GM18870 (cell line): Measurements from ENCODE around the gene WWP2.
"Not testable (repeated sequence)": the region's sequence is repeated elsewhere in the genome, so short reads cannot be mapped to it uniquely, and the experiment has no call there.

Experiments
- ATAC-seq: cut with Tn5 transposase; IDR thresholded peaks from one replicate; pipeline ENCODE4 v1.9.1; 2021; ENCODE audit warnings: moderate library complexity; ENCODE audit not compliant: unreplicated experiment

WWP2 gene

DNA sequence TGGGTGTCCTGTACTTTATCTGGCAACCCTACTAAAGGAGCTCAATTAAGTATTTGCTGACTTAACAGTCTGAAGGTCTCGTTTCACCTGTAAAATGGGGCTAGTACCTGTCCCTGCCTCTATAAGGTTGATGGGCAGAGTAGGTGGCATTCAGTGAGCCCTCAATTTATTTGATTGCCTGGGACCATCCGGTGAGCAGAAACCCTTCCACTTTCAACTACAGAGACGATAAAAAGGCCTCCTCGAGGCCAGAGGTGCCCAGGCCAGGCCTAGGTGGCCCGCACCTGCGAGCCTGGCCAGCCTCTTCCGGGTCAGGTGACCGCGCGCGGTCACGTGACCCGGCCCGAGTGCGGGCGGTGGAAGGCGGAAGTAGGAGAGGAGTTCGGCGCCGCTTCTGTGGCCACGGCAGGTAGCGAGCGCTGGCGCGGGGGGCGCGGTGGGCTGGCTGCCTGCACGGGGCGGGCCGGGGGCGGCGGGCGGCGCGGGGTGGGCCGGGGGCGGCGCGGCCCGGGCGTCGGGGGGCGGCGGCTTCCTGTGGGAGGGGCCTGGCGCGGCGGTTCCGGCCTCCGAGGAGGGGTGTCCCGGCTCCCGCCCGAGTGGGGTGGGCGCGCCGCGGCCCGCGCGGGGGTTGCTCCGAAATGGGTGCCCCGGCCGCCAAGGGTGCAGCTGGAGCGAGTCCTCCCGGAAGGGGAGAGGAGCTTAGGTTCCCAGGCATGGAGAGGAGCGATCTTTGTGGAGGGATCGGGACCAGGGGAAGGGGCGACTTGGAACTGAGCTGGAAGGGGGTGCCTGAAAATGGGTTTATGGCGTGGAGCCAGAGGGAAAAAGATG is at the start of gene WWP2:
Gene WWP2, plus strand, starts transcription at position 350 of the 831 bp plus-strand sequence. CDS start 24,679 bp downstream, outside the sequence.
- ATAC-seq = no peak

DNA sequence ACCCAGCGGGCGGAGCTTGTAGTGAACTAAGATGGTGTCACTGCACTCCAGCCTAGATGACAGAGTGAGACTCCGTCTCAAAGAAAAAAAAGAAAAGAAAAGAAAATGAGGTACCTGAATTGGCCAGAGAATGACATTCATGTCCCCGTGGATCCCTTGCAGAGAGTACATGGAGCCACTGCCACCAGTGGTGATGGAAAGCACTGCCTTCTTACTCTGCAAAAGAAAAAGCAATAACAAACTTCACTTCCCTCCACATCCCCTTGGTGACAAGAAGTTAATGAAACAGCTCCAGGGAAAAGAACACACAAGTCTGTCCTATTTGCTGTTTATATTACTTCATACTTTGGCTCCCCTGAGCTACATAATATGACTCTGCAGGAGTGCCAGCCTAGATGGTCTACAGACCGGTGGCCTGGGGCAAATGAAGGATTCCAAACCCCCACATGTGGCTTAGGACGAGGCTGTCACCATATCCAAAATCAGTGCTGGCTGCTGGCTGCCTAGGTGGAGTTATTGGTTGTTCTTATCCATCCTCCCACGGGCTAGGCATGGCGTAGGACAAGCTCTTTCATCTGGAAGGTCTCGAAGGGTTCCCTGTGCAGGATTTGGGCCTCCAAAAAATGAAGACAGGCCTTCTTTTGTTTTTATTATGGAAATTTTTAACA is 49.1 kb upstream of the WWP2 start:
- no peak for ATAC-seq

DNA sequence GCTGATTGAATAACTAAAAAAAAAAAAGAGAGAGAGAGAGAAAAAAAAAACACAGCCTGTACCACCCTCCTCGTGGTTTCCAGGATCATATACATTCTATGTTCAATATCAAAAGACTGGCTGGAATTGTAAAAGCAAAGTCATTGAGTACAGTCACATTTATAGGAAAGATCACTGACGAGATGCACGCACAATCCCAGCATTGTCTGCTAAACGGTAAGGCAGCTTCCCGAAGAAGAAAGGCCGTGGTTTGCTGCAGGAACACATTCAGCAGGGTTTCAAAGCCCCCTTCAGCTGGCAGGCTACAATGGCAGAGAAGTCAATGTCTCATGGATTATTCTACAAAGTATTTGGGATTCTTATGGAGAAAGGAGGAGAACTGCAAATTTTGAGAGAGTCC is 45.1 kb upstream of the WWP2 start:
- ATAC-seq = no peak

DNA sequence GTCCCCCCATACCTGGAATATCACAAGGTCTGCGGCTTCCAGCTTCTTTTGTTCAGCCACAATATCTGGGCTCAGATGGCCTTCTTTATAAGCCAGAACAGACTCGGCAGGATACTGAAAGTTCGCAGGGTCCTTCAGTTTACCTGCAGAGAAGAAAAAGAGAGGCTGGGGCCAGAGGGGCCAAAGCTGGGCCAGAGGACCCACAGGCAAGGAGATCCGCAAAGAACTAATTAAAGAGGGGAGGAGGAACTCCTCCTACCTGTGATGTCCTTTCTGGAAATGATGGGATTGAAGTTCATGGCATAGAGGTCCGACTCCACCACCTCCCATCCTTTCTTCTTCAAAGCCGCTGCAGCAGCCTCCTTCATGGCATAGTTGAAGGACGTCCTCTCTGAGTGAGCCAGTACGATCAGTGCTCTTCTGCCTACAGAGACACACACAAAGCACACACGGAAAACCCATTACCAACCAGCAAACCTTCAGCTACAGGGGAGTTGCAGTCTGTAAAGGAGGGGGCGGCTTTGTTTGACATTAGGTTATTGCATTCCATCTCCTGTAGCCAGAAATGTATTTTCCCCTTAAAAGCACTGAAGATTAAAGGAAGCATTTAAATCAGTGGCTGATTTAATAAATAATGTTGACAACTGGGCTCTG is 43.9 kb upstream of the WWP2 start:
- no peak for ATAC-seq

DNA sequence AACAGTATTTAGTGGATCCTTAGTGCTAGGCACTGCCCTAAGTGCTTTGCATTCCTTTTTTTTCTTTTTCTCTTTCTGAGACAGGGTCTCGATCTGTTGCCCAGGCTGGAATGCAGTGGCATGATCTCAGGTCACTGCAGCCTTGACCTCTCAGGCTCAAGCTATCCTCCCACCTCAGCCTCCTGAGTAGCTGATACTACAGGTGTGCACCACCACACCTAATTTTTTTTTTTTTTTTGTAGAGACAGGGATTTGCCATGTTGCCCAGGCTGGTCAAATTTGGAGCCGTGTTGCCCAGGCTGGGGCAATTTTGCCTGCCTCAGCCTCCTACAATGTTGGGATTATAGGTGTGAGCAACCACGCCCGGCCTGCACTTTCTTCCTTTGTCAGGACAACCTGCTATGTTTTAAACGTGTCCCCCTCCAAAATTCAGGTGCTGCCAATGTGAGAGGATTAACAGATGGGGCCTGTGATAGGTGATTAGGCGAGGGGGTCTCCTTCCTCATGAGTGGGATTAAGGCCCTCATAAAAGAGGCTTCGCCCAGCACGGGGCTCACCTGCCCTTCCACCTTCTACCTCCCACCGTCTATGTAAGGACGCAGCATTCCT is 41.2 kb upstream of the WWP2 start:
- ATAC-seq = no peak

DNA sequence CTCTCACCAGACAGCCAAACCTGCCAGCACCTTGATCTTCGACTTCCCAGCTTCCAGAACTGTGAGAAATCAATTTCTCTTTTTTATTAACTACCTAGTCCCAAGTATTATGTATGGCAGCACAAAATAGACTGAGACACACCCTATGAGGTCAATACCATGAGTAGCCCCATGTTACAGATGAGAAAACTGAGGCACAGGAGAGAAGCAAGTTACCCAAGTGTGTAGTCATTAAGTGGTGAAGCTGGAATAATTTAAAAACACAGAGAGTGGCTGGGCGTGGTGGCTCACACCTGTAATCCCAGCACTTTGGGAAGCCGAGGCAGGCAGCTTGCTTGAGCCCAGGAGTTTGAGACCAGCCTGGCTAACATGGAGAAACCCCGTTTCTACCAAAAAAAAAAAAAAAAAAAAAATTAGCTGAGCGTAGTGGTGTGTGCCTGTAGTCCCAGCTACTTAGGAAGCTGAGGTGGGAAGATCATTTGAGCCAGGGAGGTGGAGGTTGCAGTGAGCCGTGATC is 40.6 kb upstream of the WWP2 start:
- no peak for ATAC-seq

DNA sequence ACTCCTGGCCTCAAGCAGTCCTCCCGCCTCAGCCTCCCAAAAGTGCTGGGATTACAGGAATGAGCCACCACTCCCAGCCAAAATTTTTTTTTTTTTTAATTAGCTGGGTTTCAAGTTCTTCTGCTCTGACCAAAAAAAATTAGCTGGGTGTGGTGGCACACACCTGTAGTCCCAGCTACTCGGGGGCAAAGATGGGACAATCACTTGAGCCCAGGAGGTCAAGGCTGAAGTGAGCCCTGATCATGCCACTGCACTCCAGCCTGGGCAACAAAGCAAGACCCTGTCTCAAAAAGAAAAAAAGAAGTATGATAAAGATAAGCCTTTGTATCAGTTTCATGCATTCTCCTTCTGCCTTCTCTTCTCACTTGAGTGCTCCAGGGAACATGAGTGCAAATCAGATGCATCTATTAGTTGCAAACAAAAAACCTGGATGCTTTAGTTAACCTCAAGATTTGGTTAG is 37.7 kb upstream of the WWP2 start:
- ATAC-seq = no peak

DNA sequence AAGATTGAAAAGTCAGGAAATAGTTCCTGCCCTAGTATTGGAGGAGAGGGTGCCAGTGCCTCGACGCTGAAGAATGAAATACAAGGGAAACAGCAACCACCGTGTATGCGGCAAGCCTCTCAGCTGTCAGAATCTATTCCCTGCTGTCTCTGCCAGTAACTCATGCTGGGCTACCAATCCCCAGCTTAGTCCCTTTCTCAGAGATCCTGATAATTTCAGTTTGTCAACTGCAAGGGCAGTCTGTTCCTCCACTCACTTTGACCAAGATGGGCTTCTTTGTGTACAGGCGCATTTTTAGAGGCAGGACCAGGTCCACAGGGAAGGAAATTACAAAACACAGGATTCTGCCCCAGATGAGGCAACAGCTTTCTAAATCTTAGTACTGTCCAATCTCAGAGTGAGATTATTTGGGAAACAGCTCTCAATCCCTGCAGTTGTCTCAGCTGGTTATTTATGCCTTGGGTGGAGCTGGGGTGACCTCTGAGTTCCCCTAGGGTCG is 37.1 kb upstream of the WWP2 start:
- ATAC-seq = no peak

DNA sequence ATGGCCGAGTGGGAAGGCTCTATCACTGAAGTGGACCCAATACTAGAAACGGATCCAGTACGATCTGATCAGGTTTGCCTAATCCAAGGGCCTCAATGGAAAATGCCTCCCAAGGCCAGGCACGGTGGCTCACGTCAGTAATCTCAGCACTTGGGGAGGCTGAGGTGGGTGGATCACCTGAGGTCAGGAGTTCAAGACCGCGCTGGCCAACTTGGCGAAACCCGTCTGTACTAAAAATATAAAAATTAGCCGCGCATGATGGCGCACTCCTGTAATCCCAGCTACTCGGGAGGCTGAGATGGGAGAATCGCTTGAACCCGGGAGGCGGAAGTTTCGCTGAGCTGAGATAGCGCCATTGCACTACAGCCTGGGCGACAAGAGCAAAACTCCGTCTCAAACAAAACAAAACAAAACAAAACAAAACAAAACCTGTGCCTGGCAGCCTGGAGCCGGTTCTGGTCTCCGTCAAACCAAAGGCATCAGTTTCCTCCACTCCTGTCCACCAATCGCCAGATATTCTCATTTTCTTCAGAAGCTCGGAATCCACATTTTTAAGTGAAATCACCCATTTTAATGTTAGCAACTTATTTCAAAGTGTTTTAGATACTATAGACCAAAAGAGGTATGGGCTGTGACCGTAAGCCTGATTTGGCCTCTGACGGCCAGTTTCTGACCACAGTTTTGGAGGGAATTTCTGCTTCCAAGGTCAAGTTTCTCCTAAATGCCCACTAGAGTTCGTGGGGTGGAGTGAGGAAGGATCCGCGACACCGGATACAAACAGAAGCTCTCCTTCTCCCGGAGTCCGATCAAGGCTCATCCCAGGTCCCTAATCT is 36.4 kb upstream of the WWP2 start:
- ATAC-seq = no peak

DNA sequence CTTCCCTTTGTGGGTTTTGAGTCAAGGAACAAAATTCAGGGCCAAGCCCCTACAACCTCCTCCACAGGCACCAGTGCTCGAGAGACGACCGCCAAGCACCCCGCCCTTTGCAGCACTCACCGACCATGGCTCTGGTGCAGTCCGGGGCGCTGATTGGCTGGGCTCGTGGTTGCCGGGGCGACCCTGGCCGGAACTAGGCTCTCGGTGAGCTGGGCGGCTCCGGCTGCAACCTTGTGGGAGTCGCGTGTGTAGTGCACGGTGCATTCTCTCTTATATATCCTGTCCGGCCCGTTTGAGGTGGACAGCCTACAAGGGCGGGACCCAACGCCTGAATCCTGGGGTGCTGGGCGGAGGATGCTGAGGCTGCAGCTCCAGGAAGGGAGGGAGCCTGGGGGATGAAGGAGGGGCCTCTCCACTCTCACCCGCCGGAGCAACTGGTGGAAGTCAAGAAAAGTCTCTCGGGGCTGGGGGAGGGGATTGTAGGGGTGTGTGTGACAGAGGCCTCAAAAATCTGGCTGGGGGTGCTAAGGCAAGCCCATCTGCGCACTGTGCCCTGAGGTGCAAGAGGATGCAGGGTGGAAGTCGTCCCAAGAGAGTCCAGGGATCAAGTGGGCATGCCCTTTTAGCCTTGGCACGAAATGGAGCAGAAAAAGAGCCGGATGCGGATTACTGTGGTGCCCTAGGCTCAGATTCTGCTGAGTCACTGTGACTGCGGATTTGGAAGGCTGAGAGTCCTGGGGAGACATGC is 35.6 kb upstream of the WWP2 start, which contains the start of gene NQO1:
Gene NQO1, minus strand, starts transcription at position 248 of the 748 bp plus-strand sequence. Its CDS starts 121 bp downstream, at position 127.
- peak; percentile 87 for ATAC-seq

DNA sequence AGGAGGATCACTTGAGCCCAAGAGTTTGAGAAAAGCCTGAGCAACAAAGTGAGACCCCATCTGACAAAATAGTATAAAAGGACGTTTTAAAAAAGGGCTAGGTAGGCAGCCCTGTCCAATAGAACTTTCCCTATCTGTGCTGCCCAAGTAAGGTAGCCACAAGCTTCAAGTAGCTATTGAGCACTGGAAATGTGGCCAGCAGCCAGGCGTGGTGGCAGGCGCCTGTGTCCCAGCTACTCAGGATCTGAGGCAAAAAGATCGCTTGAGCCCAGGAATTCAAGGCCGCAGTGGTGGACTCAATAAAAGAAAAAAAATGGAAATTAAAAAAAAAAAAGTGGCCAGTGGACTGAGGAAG is 34.2 kb upstream of the WWP2 start:
- ATAC-seq = no peak

DNA sequence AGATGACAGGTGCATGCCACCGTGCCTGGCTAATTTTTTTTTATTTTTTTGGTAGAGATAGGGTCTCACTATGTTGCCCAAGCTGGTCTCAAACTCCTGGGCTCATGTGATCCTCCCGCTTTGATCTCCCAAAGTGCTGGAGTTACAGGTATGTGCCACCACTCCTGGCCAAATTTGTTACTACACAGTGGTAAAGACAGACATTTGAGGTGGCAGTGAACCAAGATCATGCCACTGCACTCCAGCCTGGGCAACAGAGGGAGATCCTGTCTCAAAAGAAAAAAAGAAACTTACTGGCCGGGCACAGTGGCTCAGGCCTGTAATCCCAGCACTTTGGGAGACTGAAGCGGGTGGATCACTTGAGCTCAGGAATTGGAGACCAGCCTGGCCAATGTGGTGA is 33.1 kb upstream of the WWP2 start:
- not testable (repeated sequence) for ATAC-seq

DNA sequence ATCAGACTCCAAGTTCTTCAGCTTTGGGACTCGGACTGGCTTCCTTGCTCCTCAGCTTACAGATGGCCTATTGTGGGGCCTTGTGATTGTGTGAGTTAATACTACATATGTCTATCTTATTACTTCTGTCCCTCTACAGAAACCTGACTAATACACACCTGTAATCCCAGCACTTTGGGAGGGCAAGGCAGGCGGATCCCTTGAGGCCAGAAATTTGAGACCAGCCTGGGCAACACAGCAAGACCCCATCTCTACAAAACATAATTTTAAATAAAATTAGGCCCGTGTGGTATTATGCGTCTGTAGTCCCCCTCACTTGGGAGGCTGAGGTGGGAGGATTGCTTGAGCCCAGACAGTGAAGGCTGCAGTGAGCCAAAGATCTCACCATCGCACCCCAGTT is 30.9 kb upstream of the WWP2 start:
- ATAC-seq = not testable (repeated sequence)

DNA sequence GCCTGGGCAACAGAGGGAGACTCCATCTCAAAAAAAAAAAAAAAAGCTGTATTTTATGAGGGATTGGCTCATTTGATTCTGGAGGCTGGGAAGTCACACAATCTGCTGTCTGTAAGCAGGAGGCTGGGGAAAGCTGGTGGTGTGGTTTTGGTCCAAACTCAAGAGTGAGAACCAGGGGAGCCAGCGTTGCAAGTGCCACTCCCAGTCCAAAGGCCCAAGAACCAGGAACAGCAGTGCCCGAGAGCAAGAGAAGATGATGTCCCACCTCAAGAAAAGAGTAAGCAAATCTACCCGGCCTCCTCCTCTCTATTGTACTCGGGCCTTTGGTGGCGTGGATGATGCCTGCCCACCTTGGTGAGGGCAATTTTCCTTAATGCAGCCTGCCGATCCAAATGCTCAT is 30.0 kb upstream of the WWP2 start:
- no peak for ATAC-seq

DNA sequence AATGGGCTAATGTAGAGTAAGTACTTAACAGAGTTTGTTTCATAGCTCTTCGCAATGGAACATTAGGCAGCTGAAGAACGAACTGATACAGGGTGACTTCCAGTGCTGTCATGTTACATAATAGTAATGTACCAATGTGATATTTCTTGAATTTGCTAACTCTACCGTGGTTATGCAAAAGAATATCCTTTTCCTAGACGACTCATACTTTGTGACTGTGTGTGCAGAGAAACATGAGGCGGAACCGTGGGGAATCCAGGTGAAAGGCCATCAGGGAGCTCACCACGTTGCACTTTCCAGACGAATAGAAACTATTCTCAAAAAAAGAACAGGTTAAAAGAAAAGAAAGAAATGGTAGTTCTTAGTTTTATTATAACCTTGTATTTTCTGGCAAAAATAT is 20.6 kb upstream of the WWP2 start:
- ATAC-seq = no peak

DNA sequence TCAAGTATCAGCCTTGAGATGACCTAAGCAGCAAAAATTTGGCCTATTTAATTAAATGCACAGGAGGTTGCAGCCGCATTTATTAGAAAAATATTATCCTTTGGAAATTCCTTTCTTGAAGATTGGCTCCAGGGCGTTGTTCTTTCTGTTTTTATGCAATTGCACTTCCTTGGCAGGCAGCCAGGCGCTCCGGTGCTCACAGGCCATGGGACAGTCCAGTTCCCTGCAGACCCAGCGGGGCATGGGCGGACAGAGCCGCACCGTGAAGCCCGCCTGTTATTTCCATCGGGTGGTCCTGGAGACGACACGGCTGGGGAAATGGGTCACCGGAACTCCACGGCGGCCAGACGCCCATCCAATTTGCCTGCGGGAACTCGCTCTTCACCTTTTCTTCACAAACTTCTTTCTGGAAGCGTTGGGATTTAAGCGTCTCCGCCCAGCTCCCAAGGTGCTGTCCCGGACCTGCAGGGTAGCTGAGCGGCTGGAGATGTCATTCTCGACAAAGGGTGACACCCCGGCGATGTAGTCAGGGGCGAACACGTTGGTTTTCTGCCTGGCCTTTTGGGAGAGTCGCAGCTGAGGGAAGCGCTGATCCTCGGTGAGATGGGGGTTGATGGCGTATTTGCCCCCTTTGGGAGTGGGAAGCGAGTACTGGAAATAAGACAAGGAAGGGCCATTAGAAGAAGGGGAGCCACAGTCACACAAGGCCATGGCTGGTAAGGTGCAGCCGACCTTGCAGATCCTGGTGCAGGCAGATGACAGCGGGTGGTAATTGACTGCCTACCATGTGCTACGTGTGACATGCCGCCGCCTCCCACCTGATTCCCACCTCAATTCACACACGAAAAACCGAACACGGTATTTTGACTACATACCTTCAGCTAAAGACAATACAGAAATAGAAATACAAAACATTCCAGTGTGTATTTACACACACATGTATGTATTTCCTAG is 19.9 kb upstream of the WWP2 start:
- ATAC-seq = no peak

DNA sequence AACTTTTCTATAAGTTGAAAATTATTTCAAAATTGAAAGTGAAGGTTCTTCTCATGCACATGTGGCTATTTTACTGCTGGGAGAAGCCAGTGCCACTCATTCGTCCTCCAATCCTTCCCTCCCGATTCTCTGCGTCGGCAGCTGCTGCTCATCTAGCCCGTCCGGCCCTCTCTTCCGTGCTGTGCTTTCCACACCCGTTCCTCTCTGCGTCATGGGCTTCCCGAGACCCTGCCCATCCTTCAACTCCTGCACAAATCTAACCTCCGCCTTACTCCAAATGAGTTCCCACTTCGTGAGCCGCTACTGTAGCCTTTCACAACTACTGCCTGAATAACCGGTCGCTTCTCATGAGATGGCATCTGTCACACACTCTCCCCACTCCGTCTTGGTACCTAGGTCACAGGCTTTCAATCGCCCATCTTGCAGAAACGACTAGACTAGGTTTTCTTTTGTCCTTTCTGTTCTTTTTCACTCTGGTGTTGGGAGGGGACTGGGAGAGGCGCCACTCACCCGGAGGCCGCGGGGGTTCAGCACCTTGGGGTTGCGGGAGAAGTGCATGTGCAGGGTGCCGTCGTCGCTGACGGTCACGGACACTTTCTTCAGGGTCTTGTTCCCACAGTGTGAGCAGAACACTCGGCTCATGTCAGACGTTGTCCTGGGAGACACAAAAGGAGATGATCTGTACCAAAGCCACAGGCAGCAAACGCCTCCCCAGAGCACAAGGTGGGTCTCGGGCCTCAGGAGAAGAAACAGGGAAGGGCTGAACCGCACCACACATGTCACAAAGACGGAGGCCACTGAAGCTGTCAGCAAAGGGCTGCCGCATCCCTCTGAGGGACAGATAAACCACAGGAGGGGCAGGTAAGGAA is 17.5 kb upstream of the WWP2 start:
- no peak for ATAC-seq
